NCI-H510A treated with DMSO at 0.1 percent for 48 hours (cell line): ENCODE results near the gene ATP5PD.

Experiments
- DNase-seq: peaks from one replicate; lab custom pipeline; 2025; lab: John Stamatoyannopoulos, UW

Gene ATP5PD

GRCh38 chr17:74994440-74994839 lies 52.3 kb downstream of the ATP5PD start:
- DNase-seq: no peak

- no peak for DNase-seq
Observed at GRCh38 chr17:74992223-74992622, 54.5 kb downstream of the ATP5PD start.

- DNase-seq: no peak
Observed at GRCh38 chr17:74990581-74991105, 56.1 kb downstream of the ATP5PD start.
